Tibial nerve (tissue), 4 donors: Measurements from ENCODE around the gene TANK. TPM values are rescaled to one million over a fixed set of nuclear protein-coding genes. Genes with fewer than 3 reads are reported as not detected.
"Not testable (repeated sequence)": the region's sequence is repeated elsewhere in the genome, so short reads cannot be mapped to it uniquely, and the experiment has no call there.

Experiments used
- DNase-seq, 2 donors: peaks; one replicate each; pipeline ENCODE4 v3.0.0-alpha.2; 2019; ENCODE audit warnings: low spot score in 2 of 2
- H3K27ac ChIP-seq, 4 donors: fragments of 200-600 bp; sonication (generic) in 3 of 4; one replicate each; pipeline ENCODE4 v1.5.1; 2017 to 2019; ENCODE audit warnings: mild to moderate bottlenecking in 1 of 4
- H3K27me3 ChIP-seq, 2 donors: fragments of 200-600 bp; sonication (generic) in 1 of 2; one replicate each; pipeline versions ENCODE4 v1.5.1 to v1.6.0; 2017 to 2019
- H3K36me3 ChIP-seq, 3 donors: fragments of 200-600 bp; sonication (generic); one replicate each; pipeline ENCODE4 v1.5.1; 2018 to 2019
- H3K4me1 ChIP-seq, 4 donors: fragments of 200-600 bp; sonication (generic) in 3 of 4; one replicate each; pipeline ENCODE4 v1.5.1; 2017 to 2019
- H3K4me3 ChIP-seq, 4 donors: fragments of 200-600 bp; sonication (generic) in 3 of 4; one replicate each; pipeline ENCODE4 v1.5.1; 2017 to 2019; ENCODE audit warnings: mild to moderate bottlenecking in 1 of 4, moderate library complexity in 1 of 4
- H3K9me3 ChIP-seq, 4 donors: fragments of 200-600 bp; sonication (generic) in 3 of 4; one replicate each; pipeline ENCODE4 v1.5.1; 2017 to 2019
- CTCF ChIP-seq, 5 experiments: fragments of 200-600 bp in 3 of 5; fragments of 450-650 bp in 2 of 5; sonication (generic) in 3 of 5; IDR thresholded peaks; one replicate each; pipeline ENCODE4 v1.5.1; 2016 to 2019; ENCODE audit warnings: antibody characterized with exemption in 5 of 5, mild to moderate bottlenecking in 3 of 5, moderate library complexity in 2 of 5
- EP300 ChIP-seq, 2 donors: sonication (generic); formaldehyde crosslinking; IDR thresholded peaks; one replicate each; pipeline ENCODE4 v1.6.1; 2017; ENCODE audit warnings: antibody characterized with exemption in 2 of 2, mild to moderate bottlenecking in 1 of 2
- POLR2A ChIP-seq, 2 donors: fragments of 450-650 bp; IDR thresholded peaks; one replicate each; pipeline ENCODE4 v1.6.1; 2017; ENCODE audit warnings: antibody characterized with exemption in 2 of 2, mild to moderate bottlenecking in 2 of 2, moderate library complexity in 2 of 2
- WGBS, 2 donors: methylation state at CpG; one replicate each; pipeline ENCODE4 v1.1.5; 2018; 5-methylcytosine and 5-hydroxymethylcytosine counted together
- total RNA-seq, 4 donors: library from RNA; depleted of rRNA; stranded (reverse); fragments of >200 nt; gene quantifications; one replicate each; pipeline ENCODE4 v1.1.0, GENCODE V29; 2016

The TANK gene
- total RNA-seq, 4 donors from 2014 or later, result 54.4 to 83.5 (median 75.1) TPM

DNA sequence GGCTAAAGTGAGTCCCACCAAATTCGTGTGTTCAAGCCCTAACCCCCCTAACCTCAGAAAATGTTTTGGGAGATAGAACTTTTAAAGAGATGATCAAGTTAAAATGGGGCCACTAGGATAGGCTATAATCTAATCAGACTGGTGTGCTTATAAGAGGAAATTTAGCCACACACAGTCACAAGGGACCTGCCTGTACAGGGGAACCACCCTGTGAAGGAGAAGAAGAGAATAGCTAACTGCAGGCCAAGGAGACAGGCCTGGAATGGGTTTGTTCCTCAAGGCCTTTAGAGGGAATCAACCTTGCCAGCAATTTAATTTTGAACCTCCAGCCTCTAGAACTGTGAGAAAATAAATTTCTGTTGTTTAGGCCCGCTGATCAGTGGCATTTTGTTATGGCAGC lies 36.0 kb upstream of the TANK start:
- Histone ChIP-seq H3K4me3 (no peak overlapping the region), H3K27ac (peak overlapping the region in 3 of 4 donors; percentile 62 to 92 (median 83)), H3K4me1 (peaks cover 0 to 19% (median 16%) of the 10 kb centered on the region in 4 donors), H3K9me3 (no peaks in the 10 kb centered on the region), H3K36me3 (no peaks in the 10 kb centered on the region), H3K27me3 (no peaks in the 10 kb centered on the region)
- 95 to 96% methylated on average over 2 of the region's 2 CpGs for WGBS, 2 donors
- DNase-seq, result no peak
- TF ChIP-seq CTCF (IDR thresholded peaks at IDR 0.05) (no peak), EP300 (IDR thresholded peaks at IDR 0.05) (no peak), POLR2A (IDR thresholded peaks at IDR 0.05) (no peak)

DNA sequence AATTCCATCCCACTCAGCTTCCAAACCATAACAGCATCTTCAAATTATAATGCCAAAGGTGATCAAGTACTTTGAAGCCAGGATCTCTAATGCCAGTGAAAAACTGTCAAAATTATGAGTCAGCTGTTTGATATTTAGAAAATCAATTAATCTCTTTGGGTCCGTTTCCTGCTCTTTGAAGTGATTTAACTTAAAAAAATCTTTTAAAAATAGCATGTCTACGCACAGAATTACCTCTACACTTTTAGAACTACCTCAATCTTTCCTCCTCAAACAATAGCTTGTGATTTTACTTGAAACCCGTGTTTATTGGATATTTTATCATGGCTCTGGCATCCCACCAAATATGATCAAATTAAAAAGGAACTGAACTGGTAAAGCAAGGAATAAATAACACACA lies 31.3 kb upstream of the TANK start:
- Histone ChIP-seq H3K36me3 (no peaks in the 10 kb centered on the region), H3K4me3 (no peak overlapping the region), H3K4me1 (peaks cover 0 to 8% (median 4%) of the 10 kb centered on the region in 4 donors), H3K9me3 (no peaks in the 10 kb centered on the region), H3K27me3 (no peaks in the 10 kb centered on the region), H3K27ac (no peak overlapping the region)
- WGBS, 2 donors, result 48 to 59% methylated on average over 3 of the region's 3 CpGs
- DNase-seq, result no peak
- TF ChIP-seq EP300 (IDR thresholded peaks at IDR 0.05) (no peak), POLR2A (IDR thresholded peaks at IDR 0.05) (no peak), CTCF (IDR thresholded peaks at IDR 0.05) (no peak)

- Histone ChIP-seq H3K36me3 (no peaks in the 10 kb centered on the region), H3K27me3 (no peaks in the 10 kb centered on the region), H3K27ac (no peak overlapping the region), H3K9me3 (no peaks in the 10 kb centered on the region), H3K4me1 (peaks cover 0 to 10% (median 6%) of the 10 kb centered on the region in 4 donors), H3K4me3 (no peak overlapping the region)
- TF ChIP-seq CTCF (IDR thresholded peaks at IDR 0.05) (no peak), POLR2A (IDR thresholded peaks at IDR 0.05) (no peak), EP300 (IDR thresholded peaks at IDR 0.05) (no peak)
- DNase-seq, result no peak
- WGBS, 2 donors, result 92 to 93% methylated on average over 8 of the region's 8 CpGs
Measured at GRCh38 chr2:161130354-161130753, 29.9 kb upstream of the TANK start.

GRCh38 chr2:161131074-161131680 lies 29.1 kb upstream of the TANK start:
- Histone ChIP-seq H3K27ac (no peak overlapping the region), H3K9me3 (no peaks in the 10 kb centered on the region), H3K4me1 (peaks cover 0 to 19% (median 12%) of the 10 kb centered on the region in 4 donors), H3K4me3 (no peak overlapping the region), H3K27me3 (no peaks in the 10 kb centered on the region), H3K36me3 (no peaks in the 10 kb centered on the region)
- TF ChIP-seq CTCF (IDR thresholded peaks at IDR 0.05) (no peak), POLR2A (IDR thresholded peaks at IDR 0.05) (no peak), EP300 (IDR thresholded peaks at IDR 0.05) (no peak)
- no peak for DNase-seq
- 78 to 89% methylated on average over 4 of the region's 4 CpGs for WGBS, 2 donors

DNA sequence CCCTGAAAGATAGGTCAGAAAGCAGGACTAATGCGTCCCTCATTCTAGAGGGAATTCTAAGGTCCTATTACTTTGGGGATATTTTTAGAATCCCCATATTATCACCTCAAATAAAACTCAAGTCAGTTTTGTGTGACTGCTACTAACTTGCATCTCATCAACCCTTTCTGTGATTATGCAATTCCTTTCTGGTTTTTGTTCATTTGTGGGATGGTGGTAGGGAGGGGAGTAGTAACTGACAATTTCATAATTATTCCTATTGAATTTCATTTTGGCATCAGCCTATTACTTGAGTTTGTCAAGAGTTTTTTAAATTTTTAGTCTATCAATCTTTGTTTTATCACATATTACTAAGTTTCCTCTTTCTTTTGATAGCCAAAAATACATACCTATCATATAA lies 28.4 kb upstream of the TANK start:
- Histone ChIP-seq H3K4me1 (peaks cover 0 to 23% (median 16%) of the 10 kb centered on the region in 4 donors), H3K27me3 (no peaks in the 10 kb centered on the region), H3K9me3 (no peaks in the 10 kb centered on the region), H3K36me3 (no peaks in the 10 kb centered on the region), H3K27ac (no peak overlapping the region), H3K4me3 (no peak overlapping the region)
- TF ChIP-seq POLR2A (IDR thresholded peaks at IDR 0.05), result no peak
- TF ChIP-seq CTCF (IDR thresholded peaks at IDR 0.05), result no peak
- no peak for TF ChIP-seq EP300 (IDR thresholded peaks at IDR 0.05)
- 89 to 100% methylated on average over 1 of the region's 1 CpG for WGBS, 2 donors
- DNase-seq, result no peak

DNA sequence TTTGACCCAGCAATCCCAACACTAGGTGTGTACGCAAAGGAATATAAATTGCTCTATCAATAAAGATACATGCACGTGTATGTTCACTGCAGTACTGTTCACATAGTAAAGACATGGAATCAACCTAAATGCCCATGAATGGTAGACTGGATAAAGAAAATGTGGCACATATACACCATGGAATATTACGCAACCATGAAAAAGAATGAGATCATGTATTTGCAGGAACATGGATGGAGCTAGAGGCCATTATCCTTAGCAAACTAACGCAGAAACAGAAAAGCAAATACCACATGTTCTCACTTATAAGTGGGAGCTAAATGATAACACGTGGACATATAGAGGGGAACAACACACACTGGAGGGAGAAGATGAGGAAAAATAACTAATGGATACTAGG lies 27.8 kb upstream of the TANK start:
- H3K27me3 ChIP-seq, H3K9me3 ChIP-seq, DNase-seq, H3K27ac ChIP-seq, H3K36me3 ChIP-seq, H3K4me3 ChIP-seq: not testable (repeated sequence)
- peaks cover 0 to 23% (median 17%) of the 10 kb centered on the region in 4 donors for H3K4me1 ChIP-seq
- WGBS, 2 donors, result 95 to 96% methylated on average over 5 of the region's 5 CpGs
